Astrocyte (in vitro differentiated cells and primary cell): ENCODE data around the gene GBP2.

Experiments used
- EZH2 ChIP-seq: IDR thresholded peaks from 2 replicates; pipeline ENCODE4 v1.6.1; 2012; ENCODE audit warnings: mild to moderate bottlenecking, low read length, inconsistent platforms; ENCODE audit not compliant: insufficient read depth
- TF ChIP-seq, protein P1 (sequence below): IDR thresholded peaks from 2 replicates; pipeline ENCODE4 v1.5.1; 2011; ENCODE audit warnings: low read depth, mild to moderate bottlenecking, inconsistent platforms, low read length, moderate library complexity; ENCODE audit not compliant: insufficient read depth

DNA sequence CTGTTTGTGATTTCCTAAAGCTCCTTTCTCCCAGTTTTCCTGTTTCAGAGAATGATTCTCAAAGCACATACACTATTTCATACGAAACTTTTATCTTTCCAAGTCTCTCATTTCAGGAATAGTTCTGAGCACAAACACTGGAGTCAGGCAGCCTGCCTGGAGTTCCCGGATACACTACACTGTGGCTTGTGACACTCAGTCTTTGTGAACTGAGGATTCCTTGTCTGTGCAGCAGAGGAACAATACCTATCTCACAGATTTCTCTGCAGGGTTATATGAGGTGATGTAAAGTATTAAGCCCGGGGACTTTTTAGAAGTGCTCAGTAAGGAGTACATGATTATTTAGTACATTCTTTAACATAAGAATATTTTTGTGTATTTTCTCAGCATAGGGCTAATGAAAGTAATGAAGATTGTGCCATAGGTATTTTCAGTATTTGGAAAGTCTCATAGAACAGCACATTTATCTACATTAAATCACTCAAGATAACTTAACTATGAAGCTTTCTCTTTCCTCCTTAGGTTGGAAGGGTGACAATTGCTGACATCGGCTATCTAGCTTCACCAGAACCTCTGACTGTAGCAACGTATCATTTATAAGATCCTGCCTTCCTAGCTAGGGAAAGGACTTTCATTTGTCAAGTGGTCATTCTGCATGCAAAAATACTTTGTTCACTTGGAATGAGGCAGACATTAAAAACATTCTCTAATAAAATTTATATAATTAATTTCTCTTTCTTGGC, 12.9 kb downstream of the GBP2 start:
- TF ChIP-seq, protein P1, sequence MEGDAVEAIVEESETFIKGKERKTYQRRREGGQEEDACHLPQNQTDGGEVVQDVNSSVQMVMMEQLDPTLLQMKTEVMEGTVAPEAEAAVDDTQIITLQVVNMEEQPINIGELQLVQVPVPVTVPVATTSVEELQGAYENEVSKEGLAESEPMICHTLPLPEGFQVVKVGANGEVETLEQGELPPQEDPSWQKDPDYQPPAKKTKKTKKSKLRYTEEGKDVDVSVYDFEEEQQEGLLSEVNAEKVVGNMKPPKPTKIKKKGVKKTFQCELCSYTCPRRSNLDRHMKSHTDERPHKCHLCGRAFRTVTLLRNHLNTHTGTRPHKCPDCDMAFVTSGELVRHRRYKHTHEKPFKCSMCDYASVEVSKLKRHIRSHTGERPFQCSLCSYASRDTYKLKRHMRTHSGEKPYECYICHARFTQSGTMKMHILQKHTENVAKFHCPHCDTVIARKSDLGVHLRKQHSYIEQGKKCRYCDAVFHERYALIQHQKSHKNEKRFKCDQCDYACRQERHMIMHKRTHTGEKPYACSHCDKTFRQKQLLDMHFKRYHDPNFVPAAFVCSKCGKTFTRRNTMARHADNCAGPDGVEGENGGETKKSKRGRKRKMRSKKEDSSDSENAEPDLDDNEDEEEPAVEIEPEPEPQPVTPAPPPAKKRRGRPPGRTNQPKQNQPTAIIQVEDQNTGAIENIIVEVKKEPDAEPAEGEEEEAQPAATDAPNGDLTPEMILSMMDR: no peak
- TF ChIP-seq EZH2: no peak
